ENCODE measurements around the gene CEBPA.

- TF ChIP-seq CTCF (conservative IDR thresholded peaks at IDR 0.05; ENCODE audit: low read length), result no peak
- no peak for TF ChIP-seq EZH2phosphoT487 (IDR thresholded peaks at IDR 0.05; ENCODE audit: borderline replicate concordance, low read depth, low read length)
Measured at GRCh38 chr19:33346665-33347064, 44.3 kb upstream of the CEBPA start.

All from OCI-LY7 (cell line).